Right lung (tissue), 5 donors: ENCODE measurements around the gene DIAPH2. TPM values are rescaled to one million over a fixed set of nuclear protein-coding genes. Genes with fewer than 3 reads are reported as not detected.
A peak's percentile ranks its signal among the peaks of the same experiment; 100 is the strongest.

Experiments
- DNase-seq, 2 donors: peaks; one replicate each; pipeline ENCODE4 v3.0.0-alpha.2; 2013
- polyA plus RNA-seq, 5 donors: library from polyadenylated mRNA; unstranded; fragments of 120-200 nt; gene quantifications; one replicate each; pipeline versions ENCODE4 v1.2.1 to v1.2.3, GENCODE V29; 2013; ENCODE audit warnings: inconsistent platforms in 1 of 5, low replicate concordance in 1 of 5; ENCODE audit not compliant: insufficient read length in 5 of 5, insufficient read depth in 1 of 5

Gene DIAPH2
- polyA plus RNA-seq, 5 donors: 9.0 to 18.4 (median 15.7) TPM

- no peak for DNase-seq
Measured at GRCh38 chrX:97046867-97047266, 362.2 kb downstream of the DIAPH2 start.

- peak in 1 of 2 donors; percentile 6 for DNase-seq
Measured at GRCh38 chrX:97050392-97050791, 365.8 kb downstream of the DIAPH2 start.

DNA sequence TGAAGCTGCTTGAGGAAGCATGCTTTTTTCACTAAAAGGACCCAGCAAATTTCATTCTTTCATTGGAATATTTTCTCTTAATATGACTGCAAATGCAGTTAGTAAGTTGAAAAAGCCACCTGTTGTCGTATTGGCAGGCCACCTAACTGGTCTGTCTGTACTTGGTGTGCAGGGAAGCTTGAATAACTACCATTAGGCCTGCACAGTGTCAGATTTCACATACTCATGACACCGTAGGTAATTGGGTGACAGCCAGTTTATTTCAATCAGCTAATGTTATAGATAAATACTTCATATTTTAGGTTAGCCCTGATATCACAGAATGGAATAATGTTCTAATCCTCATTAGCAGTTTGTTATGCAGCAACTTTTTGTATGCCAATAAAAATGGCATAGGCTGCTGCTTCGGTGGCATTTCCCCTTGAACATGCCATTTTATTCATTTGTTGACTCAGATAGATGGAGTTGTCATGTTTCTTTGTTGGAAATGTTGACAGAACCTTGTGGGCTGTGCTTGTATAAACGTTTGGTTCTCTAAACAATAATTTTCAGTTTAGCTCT is 372.8 kb downstream of the DIAPH2 start:
- DNase-seq: no peak

DNA sequence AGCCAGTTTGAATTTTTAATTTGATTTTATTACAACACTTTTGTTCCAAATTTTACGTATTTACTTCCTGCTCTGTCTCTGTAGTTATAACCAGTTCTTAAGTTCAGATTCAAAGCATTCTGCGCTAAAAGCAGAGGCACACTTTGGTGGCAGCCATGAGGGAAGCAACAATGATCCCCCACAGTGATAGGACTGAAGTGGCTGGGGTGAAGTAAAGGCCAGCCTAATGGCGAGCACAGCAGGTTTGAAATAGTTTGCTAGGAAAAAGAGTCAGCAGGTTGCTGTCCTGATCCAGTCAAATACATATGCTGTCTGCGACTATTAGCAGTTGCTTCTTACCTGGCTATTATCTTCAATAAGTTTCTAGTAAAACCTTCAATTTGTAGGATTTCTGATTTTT is 375.4 kb downstream of the DIAPH2 start:
- no peak for DNase-seq

DNA sequence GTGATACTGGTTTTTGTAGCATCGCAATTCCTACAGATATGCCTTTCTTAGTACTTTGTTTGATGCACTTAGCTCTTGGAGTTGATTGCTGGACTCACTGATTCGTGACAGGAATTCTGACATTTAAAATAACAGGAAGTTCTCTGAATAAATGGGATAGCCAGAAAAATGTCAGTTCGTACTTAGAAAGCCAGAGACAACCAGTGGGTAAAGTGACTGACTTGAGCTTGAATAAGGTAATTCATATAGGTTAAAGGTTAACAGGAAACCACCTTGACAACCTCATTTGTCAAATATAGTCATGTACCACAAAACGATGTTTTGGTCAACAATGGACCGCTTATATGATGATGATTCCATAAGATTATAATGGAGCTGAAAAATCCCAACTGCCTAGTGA is 380.4 kb downstream of the DIAPH2 start:
- no peak for DNase-seq

DNA sequence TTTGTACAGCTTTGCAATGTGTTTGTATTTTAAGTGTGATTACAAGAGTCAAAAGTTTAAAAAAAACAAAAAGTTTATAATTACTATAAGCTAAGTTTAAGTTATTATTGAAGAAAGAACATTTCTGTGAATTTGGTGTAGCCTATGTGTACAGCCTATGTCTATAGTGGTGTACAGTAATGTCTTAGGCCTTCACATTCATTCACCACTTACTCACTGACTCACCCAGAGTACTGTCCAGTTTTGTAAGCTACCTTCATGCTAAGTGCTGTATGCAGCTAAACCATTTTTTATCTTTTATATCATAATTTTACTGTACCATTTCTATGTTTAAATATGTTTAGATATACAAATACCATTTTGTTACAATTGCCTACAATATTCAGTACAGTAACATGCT is 381.3 kb downstream of the DIAPH2 start:
- DNase-seq: no peak

DNA sequence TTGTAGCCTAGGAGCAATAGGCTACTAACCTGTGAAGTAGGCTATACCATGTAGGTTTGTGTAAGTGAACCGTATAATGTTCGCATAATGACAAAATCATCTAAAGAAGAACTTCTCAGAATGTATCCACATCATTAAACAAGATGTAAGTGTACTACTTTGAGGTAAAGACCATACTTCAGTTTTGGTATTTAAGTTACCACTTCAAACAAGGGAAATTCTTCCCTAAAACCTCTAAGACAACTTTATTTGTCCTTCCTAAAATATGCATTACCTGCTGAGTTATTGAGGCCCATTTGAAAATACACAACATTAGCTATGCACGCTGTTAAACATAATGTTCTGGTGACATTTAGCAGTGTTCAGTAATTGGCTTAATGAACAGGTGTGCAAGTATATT is 381.7 kb downstream of the DIAPH2 start:
- DNase-seq: no peak

DNA sequence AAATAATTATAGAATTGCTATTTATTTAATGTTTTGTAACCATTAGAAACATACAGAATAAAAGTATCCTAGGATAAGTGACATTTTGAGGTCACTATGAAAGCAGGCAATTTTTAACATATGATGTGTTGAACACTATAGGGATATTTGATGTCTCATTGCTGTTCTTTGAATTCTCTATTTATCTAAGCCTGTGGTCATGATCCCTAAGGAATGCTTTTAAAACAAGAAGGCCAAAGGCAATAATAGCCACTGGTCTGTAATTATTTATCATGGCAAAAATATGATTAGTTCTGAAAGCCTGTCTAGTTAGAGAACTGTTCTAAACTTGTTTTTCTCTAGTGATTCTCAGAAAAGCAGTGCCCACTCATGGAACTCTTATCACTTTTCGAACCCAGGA is 385.7 kb downstream of the DIAPH2 start:
- no peak for DNase-seq

DNA sequence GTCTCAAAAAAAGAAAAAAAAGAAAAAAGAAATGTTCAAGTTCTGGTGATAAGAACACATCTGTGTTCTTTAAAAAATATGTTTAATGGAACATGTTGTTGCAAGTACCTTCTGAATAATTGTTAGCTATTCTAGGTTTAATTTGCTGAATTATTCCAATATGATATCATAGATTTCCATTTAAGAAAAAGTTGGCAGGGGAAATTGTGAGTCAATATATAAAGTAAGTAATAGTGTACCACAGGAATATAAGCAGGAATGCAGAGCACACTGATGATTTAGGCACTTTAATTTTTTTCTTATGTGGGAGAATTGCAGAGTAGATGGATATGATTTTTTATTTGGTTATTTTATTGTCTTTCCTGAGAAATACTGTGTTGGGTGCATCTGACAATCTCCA is 389.8 kb downstream of the DIAPH2 start:
- DNase-seq: no peak

DNA sequence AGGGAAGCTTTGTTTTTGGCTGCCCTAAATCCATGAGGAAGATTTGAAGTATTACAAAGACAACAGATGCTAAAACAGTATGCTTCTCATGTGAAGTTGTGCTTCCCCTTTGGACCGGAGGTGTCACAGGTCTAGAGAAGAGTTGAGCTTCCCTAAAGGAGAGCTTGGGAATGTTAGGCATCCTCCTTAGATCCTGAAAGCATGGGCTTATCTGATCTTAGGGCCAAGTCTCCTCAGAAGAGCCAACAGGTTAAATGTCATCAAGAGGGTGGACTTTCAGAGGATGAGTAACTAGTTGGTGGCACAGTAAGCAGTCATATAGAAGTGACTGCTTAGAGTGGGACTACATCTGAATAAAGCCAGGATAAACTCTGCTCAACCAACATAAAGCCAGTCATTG is 404.5 kb downstream of the DIAPH2 start:
- DNase-seq: no peak

- no peak for DNase-seq
Measured at GRCh38 chrX:97096385-97096784, 411.7 kb downstream of the DIAPH2 start.

DNA sequence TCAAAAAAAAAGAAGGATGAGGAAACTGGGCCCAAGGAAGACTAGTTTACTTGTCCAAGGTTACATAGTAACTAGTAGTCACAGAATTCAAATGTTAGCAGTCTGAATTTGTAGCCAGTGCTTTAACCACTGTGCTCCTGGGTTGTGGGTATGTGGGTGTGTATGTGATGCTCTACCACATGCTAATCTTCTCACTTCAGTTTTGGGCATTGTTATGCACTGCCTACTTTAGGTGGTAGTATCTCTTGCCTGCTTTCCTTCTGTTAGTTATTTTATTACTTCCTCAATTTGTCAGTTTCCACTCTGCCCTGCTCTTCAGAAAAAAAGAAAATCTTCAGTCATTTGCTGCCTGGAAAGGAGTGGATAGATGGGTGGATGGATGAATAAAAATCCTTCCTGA is 418.3 kb downstream of the DIAPH2 start:
- no peak for DNase-seq

DNA sequence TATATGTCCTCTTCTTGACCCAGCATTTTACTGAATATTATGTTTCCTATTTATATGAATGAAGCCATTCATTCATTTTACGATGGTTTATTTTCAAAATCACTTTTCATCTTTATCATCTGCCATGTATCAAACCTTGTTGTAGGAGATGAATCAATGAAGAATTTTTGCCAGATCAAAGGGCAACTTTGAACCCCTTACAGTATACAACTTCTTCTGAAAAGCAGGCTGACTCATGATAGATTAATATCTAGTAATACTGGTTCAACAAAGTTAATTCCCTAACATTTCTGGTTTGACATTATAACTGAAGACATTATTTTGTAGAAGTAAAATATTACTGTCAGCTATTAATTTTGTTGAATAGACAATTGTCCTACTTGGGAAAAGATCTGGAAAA is 425.1 kb downstream of the DIAPH2 start:
- no peak for DNase-seq

- DNase-seq: no peak
Measured at GRCh38 chrX:97117572-97117971, 432.9 kb downstream of the DIAPH2 start.

DNA sequence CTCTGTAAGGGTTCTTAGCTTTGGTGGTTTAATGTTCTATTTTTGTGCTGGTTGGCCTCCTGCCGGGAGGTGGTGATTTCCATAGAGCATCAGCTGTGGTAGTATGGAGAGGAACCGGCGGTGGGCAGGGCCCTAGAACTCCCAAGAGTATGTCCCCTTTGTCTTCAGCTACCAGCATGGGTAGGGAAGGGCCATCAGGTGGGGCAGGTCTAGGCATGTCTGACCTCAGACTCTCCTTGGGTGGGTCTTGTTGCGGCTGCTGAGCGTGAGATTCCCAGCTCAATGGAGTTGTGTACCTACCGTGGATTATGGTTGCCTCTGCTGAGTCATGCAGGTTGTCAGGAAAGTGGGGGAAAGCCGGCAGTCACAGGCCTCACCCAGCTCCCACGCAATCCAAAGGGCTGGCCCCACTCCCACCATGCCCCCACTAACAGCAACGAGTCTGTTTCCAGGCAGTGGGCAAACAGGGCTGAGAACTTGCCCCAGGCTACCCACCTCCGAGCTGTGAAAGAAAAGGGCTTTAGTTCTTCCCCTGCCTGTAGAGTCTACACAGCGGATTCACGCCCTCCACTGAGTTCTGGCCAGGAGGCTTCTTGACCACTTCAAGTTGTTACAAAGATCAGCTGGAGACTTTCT is 434.9 kb downstream of the DIAPH2 start:
- no peak for DNase-seq

DNA sequence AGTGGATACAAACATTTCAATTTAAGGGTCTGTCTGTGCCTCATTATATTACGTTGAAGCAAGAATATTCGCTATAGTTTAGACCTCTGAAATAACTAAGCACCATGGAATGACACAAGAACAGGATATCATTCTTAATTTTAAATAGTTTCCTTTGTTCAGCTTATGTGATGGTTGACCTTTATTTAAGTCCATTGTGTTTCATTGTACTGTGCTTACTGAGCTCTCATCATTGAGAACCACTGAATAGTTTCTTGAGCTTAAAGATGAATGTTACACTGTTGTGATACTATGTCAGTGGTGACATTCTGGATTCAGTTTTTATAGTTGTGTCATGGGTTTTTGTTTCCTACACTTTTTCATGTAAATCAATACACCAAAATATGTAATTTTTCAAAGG is 438.4 kb downstream of the DIAPH2 start:
- DNase-seq: no peak

DNA sequence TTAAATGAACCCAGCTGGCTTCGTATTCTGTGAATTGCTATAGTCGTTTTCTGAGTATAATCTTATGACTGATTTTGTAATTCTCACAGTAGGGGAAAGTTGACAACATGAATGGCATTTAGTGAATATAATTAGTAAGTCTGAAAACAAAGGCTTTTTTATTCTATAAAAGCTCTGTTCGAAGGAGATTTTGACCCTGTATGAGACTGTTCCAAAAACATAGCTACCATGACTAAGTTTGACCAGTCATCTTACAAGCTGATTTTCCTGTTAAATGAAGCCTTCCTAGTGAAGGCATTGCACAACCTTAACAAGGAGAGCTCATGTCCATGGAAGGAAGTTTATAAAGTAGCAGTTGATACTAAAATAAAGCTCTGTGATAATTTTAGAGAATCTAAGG is 441.4 kb downstream of the DIAPH2 start:
- DNase-seq: no peak

- DNase-seq: no peak
Measured at GRCh38 chrX:97132664-97133415, 448.2 kb downstream of the DIAPH2 start.

GRCh38 chrX:97145934-97146333 is 461.3 kb downstream of the DIAPH2 start:
- DNase-seq: no peak

- DNase-seq: no peak
Measured at GRCh38 chrX:97155816-97156215, 471.2 kb downstream of the DIAPH2 start.

GRCh38 chrX:97158269-97158668 is 473.6 kb downstream of the DIAPH2 start:
- no peak for DNase-seq

- DNase-seq: no peak
Measured at GRCh38 chrX:97159916-97160800, 475.5 kb downstream of the DIAPH2 start.
